NCI-H146 treated with DMSO at 0.1 percent for 48 hours (cell line): ENCODE results near the gene TOR1B.
"Not testable (repeated sequence)": the region's sequence is repeated elsewhere in the genome, so short reads cannot be mapped to it uniquely, and the experiment has no call there.

Experiments used
- DNase-seq: peaks from one replicate; lab custom pipeline; 2025; ENCODE audit not compliant: unreplicated experiment; lab: John Stamatoyannopoulos, UW

TOR1B gene

DNA sequence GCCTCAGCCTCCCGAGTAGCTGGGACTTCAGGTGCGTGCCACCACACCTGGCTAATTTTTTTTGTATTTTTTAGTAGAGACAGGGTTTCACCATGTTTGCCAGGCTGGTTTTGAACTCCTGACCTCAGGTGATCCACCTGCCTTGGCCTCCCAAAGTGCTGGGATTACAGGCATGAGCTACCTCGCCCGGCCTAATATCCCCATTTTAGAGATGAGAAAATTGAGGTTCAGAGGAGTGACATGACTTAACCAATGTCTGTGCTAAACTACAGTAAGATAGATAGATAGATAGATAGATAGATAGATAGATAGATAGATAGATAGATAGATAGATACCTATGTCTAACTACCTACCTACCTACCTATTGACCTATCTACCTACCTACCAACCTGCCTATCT lies 26.9 kb upstream of the TOR1B start:
- DNase-seq: not testable (repeated sequence)

GRCh38 chr9:129776566-129776937 lies 26.4 kb upstream of the TOR1B start:
- DNase-seq: no peak

GRCh38 chr9:129776938-129777768 lies 25.8 kb upstream of the TOR1B start:
- DNase-seq: no peak

- DNase-seq: no peak
Measured at GRCh38 chr9:129777769-129778130, 25.2 kb upstream of the TOR1B start.

GRCh38 chr9:129778469-129778868 lies 24.5 kb upstream of the TOR1B start:
- no peak for DNase-seq

DNA sequence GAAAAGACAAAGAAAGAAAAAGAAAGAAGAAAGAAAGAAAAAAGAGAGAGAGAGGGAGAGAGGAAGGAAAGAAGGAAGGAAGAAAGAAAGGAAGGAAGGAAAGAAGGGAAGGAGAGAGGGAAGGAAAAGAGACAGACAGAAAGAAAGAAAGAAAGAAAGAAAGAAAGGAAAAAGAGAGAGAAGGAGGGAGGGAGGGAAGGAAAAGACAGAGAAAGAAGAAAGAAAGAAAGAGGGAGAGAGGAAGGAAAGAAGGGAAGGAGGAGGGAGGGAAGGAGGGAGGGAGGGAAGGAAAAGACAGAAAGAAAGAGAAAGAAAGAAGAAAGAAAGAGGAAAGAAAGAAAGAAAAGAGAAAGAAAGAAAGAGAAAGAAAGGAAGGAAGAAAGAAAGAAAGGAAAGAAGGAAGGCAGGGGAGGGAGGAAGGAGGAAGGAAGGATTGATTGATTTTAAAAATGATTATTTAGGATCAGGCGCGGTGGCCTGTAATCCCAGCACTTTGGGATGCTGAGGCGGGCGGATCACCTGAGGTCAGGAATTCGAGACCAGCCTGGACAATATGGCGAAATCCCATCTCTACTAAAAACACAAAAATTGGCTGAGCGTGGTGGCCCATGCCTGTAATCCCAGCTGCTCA lies 23.3 kb upstream of the TOR1B start:
- no peak for DNase-seq

GRCh38 chr9:129781131-129781530 lies 21.9 kb upstream of the TOR1B start:
- no peak for DNase-seq

- DNase-seq: no peak
Measured at GRCh38 chr9:129781981-129782380, 21.0 kb upstream of the TOR1B start.

GRCh38 chr9:129783516-129784361 lies 19.2 kb upstream of the TOR1B start:
- DNase-seq: peak; percentile 4

- DNase-seq: not testable (repeated sequence)
Measured at GRCh38 chr9:129784970-129785369, 18.0 kb upstream of the TOR1B start.

DNA sequence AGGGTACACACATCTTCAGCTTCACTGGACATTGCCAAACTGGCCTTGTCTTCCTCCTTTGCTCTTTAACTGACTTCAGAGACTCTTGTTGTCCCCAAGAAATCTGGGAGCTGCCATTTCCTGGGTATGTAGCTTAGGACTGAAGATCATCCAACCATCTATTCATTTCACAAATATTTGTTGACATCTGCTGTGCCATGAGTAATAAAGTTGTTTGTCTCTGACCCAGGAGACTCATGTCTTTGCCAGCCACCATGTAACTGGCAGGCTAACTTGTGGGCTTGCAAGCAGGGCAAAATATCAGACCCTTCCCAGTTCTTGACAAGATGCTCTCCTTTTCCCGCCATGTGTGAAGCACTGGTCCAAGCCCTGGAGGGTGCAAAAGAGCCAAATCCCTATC lies 17.1 kb upstream of the TOR1B start:
- DNase-seq: no peak

GRCh38 chr9:129786481-129786880 lies 16.5 kb upstream of the TOR1B start:
- DNase-seq: no peak

- no peak for DNase-seq
Measured at GRCh38 chr9:129794549-129794948, 8.4 kb upstream of the TOR1B start.

GRCh38 chr9:129796029-129796428 lies 7.0 kb upstream of the TOR1B start:
- DNase-seq: not testable (repeated sequence)

DNA sequence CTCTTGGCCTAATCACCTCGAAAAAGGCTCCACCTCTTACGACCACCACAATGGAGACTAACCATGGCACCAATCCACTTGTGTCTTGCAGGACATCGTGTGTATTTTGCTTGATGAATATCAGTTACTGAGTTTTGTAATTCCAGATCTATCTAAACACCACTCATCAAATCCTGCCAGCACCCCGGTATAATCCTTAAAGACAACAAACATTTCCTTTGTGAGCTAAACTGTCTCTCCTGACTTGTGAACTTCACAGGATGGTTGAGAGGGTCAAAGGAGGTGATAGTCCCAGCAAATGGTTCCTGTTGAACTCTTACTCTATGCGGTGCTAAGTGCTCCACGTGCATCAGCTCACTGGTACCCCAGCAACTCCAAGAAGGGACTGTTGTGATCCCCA lies 4.0 kb upstream of the TOR1B start:
- no peak for DNase-seq

- no peak for DNase-seq
Measured at GRCh38 chr9:129801504-129801903, 1.5 kb upstream of the TOR1B start.

DNA sequence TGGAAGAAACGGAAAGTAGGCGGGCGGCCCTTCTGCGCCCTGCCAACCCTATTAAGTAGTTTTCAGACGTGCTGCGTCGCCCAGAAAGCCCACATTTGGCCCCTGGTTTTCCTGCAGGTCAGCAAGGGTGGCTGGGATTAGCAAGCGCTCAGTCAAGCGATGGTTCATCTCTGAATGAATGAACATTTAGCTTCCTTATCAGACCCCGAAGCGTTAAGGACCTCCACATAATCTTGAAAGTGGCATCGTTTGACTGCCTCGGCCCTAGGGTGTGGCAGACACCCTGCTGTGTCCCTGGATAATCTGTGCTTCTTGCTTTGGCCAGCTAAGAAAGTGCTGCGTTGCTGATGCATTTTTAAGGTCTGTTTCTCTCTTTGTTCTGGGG lies 684 bp downstream of the TOR1B start:
- no peak for DNase-seq

- DNase-seq: no peak
Measured at GRCh38 chr9:129806061-129806460, 3.1 kb downstream of the TOR1B start.

GRCh38 chr9:129809346-129809745 lies 6.4 kb downstream of the TOR1B start:
- DNase-seq: no peak

GRCh38 chr9:129810116-129810515 lies 7.1 kb downstream of the TOR1B start:
- no peak for DNase-seq

- DNase-seq: no peak
Measured at GRCh38 chr9:129810788-129811187, 7.8 kb downstream of the TOR1B start.

DNA sequence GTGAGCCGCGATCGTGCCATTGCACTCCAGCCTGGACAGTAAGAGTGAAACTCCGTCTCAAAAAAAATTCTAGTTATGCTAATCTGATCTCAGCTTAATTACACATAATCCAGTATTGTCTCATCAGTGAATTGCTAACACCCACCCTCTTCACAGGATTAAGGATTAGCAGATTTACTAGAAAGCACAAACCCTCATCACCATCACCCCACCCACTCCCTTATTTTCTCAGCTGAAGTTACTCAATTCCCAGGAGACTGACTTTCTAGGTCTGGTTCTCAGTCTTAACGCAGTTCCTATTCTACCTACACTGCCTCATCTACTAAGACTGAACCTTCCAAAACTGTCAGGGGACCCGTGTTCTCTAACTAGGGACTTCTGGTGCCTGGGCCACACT lies 9.0 kb downstream of the TOR1B start:
- no peak for DNase-seq
